ENCODE data around the gene USP25. TPM values are rescaled to one million over a fixed set of nuclear protein-coding genes. Genes with fewer than 3 reads are reported as not detected.

The USP25 gene
- polyA plus RNA-seq, 1 donor (not counting 4 experiments of a cell fraction or from before 2014, with no cell fraction given), result 17.8 TPM

- DNase-seq (ENCODE audit: low read depth, low spot score) (no peak), FAIRE-seq (no peak)
- Histone ChIP-seq H3K9me1 (ENCODE audit: control insufficient read depth, extremely low read depth, insufficient read depth, low read length) (no peaks in the 10 kb centered on the region), H3K79me2 (ENCODE audit: control insufficient read depth, insufficient read depth, low read length) (no peaks in the 10 kb centered on the region), H3K4me2 (ENCODE audit: control insufficient read depth, extremely low read depth, insufficient read depth, low read depth, low read length) (no peak overlapping the region), H3K27me3 (ENCODE audit: control insufficient read depth, extremely low read depth, insufficient read depth, low read length) (no peaks in the 10 kb centered on the region), H3K9me3 (ENCODE audit: control insufficient read depth, low read depth, low read length) (no peaks in the 10 kb centered on the region), H2AFZ (ENCODE audit: control insufficient read depth, low read length) (no peak overlapping the region), H3K4me3 (ENCODE audit: control insufficient read depth in 2 of 3, extremely low read depth in 1 of 3, insufficient read depth in 2 of 3, low read depth in 1 of 3, low read length in 3 of 3) (no peak overlapping the region), H3K27ac (ENCODE audit: control insufficient read depth, insufficient read depth, low read length) (no peak overlapping the region), H3K36me3 (ENCODE audit: control insufficient read depth in 2 of 2, extremely low read depth in 1 of 2, insufficient read depth in 2 of 2, low read length in 2 of 2) (peaks cover 1 to 3% of the 10 kb centered on the region in 2 experiments), H4K20me1 (ENCODE audit: control insufficient read depth, extremely low read depth, insufficient read depth, low read length) (no peaks in the 10 kb centered on the region), H3K9ac (ENCODE audit: control insufficient read depth, extremely low read depth, insufficient read depth, low read length) (no peak overlapping the region), H3K4me1 (ENCODE audit: control insufficient read depth, extremely low read depth, insufficient read depth, low read length) (peaks cover 11% of the 10 kb centered on the region)
- dilution Hi-C loops (cut with MboI; ENCODE audit: extremely low pct_ligation_motif_present, low sequenced_read_pairs), result no loop called here
- no peak for TF ChIP-seq EZH2 (IDR thresholded peaks at IDR 0.05; ENCODE audit: low read length)
- no peak for TF ChIP-seq CTCF (optimal IDR thresholded peaks at IDR 0.05 in 1 of 3, IDR thresholded peaks at IDR 0.05 in 1 of 3, conservative IDR thresholded peaks at IDR 0.05 in 1 of 3; ENCODE audit: extremely low read depth in 1 of 3, insufficient read depth in 2 of 3, low read length in 3 of 3)
Measured at GRCh38 chr21:15852146-15852545, 122.4 kb downstream of the USP25 start.

DNA sequence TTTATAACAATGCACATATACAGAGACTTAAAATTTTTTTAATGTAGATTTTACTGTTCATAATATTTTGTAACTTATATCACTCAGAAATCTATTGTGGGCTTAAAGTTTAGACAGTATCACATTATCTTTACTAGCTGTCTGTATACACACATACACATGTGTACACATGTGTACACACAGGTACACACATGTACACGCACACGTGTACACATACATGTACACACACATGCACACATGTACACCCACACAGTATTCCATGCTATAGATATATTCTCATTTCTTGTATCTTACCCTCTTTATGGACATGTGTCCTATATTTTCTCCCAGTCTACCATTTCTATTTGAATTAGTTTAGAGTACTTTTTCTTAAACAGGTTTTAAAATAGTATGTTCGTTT is 123.3 kb downstream of the USP25 start:
- H3K27me3 ChIP-seq (ENCODE audit: control insufficient read depth, extremely low read depth, insufficient read depth, low read length), result no peaks in the 10 kb centered on the region
- dilution Hi-C loops (cut with MboI; ENCODE audit: extremely low pct_ligation_motif_present, low sequenced_read_pairs), result no loop called here
- no peaks in the 10 kb centered on the region for H4K20me1 ChIP-seq (ENCODE audit: control insufficient read depth, extremely low read depth, insufficient read depth, low read length)
- no peaks in the 10 kb centered on the region for H3K9me3 ChIP-seq (ENCODE audit: control insufficient read depth, low read depth, low read length)
- TF ChIP-seq EZH2 (IDR thresholded peaks at IDR 0.05; ENCODE audit: low read length), result no peak
- TF ChIP-seq CTCF (optimal IDR thresholded peaks at IDR 0.05 in 1 of 3, IDR thresholded peaks at IDR 0.05 in 1 of 3, conservative IDR thresholded peaks at IDR 0.05 in 1 of 3; ENCODE audit: extremely low read depth in 1 of 3, insufficient read depth in 2 of 3, low read length in 3 of 3), result no peak
- H3K4me1 ChIP-seq (ENCODE audit: control insufficient read depth, extremely low read depth, insufficient read depth, low read length), result peaks cover 11% of the 10 kb centered on the region
- FAIRE-seq, result no peak
- no peaks in the 10 kb centered on the region for H3K9me1 ChIP-seq (ENCODE audit: control insufficient read depth, extremely low read depth, insufficient read depth, low read length)
- H3K4me2 ChIP-seq (ENCODE audit: control insufficient read depth, extremely low read depth, insufficient read depth, low read depth, low read length), result no peak overlapping the region
- no peaks in the 10 kb centered on the region for H3K79me2 ChIP-seq (ENCODE audit: control insufficient read depth, insufficient read depth, low read length)
- H3K36me3 ChIP-seq (ENCODE audit: control insufficient read depth in 2 of 2, extremely low read depth in 1 of 2, insufficient read depth in 2 of 2, low read length in 2 of 2), result peaks cover 1 to 3% of the 10 kb centered on the region in 2 experiments
- H3K9ac ChIP-seq (ENCODE audit: control insufficient read depth, extremely low read depth, insufficient read depth, low read length), result no peak overlapping the region
- H3K4me3 ChIP-seq (ENCODE audit: control insufficient read depth in 2 of 3, extremely low read depth in 1 of 3, insufficient read depth in 2 of 3, low read depth in 1 of 3, low read length in 3 of 3), result no peak overlapping the region
- H2AFZ ChIP-seq (ENCODE audit: control insufficient read depth, low read length), result no peak overlapping the region
- no peak for DNase-seq (ENCODE audit: low read depth, low spot score)
- no peak overlapping the region for H3K27ac ChIP-seq (ENCODE audit: control insufficient read depth, insufficient read depth, low read length)
